Measurements from ENCODE around the gene AXDND1.
"Not testable (repeated sequence)": the region's sequence is repeated elsewhere in the genome, so short reads cannot be mapped to it uniquely, and the experiment has no call there.

The AXDND1 gene

GRCh38 chr1:179372160-179372559, 6.4 kb downstream of the AXDND1 start:
- Histone ChIP-seq H3K4me1 (ENCODE audit: control insufficient read depth, insufficient read depth, low read length) (no peaks in the 10 kb centered on the region), H3K9me3 (ENCODE audit: control insufficient read depth, insufficient read depth, low read length) (no peaks in the 10 kb centered on the region), H3K4me3 (ENCODE audit: low read depth, low read length) (no peak overlapping the region), H3K36me3 (ENCODE audit: control insufficient read depth, insufficient read depth, low read length) (no peaks in the 10 kb centered on the region), H3K9ac (ENCODE audit: low read depth, low read length) (no peak overlapping the region), H3K27me3 (ENCODE audit: control insufficient read depth, insufficient read depth, low read length) (no peaks in the 10 kb centered on the region)

- Histone ChIP-seq H3K4me3 (ENCODE audit: low read depth, low read length) (no peak overlapping the region), H3K27me3 (ENCODE audit: control insufficient read depth, insufficient read depth, low read length) (no peaks in the 10 kb centered on the region), H3K9me3 (ENCODE audit: control insufficient read depth, insufficient read depth, low read length) (no peaks in the 10 kb centered on the region), H3K36me3 (ENCODE audit: control insufficient read depth, insufficient read depth, low read length) (no peaks in the 10 kb centered on the region), H3K4me1 (ENCODE audit: control insufficient read depth, insufficient read depth, low read length) (no peaks in the 10 kb centered on the region), H3K9ac (ENCODE audit: low read depth, low read length) (no peak overlapping the region)
Observed at GRCh38 chr1:179376223-179376622, 10.5 kb downstream of the AXDND1 start.

GRCh38 chr1:179380299-179380698, 14.5 kb downstream of the AXDND1 start:
- H3K4me1 ChIP-seq (ENCODE audit: control insufficient read depth, insufficient read depth, low read length), result no peaks in the 10 kb centered on the region

GRCh38 chr1:179384027-179384426, 18.3 kb downstream of the AXDND1 start:
- no peak overlapping the region for H3K9ac ChIP-seq (ENCODE audit: low read depth, low read length)
- H3K27me3 ChIP-seq (ENCODE audit: control insufficient read depth, insufficient read depth, low read length), result no peaks in the 10 kb centered on the region
- H3K4me1 ChIP-seq (ENCODE audit: control insufficient read depth, insufficient read depth, low read length), result no peaks in the 10 kb centered on the region
- no peaks in the 10 kb centered on the region for H3K9me3 ChIP-seq (ENCODE audit: control insufficient read depth, insufficient read depth, low read length)
- no peaks in the 10 kb centered on the region for H3K36me3 ChIP-seq (ENCODE audit: control insufficient read depth, insufficient read depth, low read length)
- H3K4me3 ChIP-seq (ENCODE audit: low read depth, low read length), result no peak overlapping the region

More at GRCh38 chr1:179380299-179380698, 14.5 kb downstream of the AXDND1 start:
- Histone ChIP-seq H3K9me3 (ENCODE audit: control insufficient read depth, insufficient read depth, low read length) (no peaks in the 10 kb centered on the region), H3K9ac (ENCODE audit: low read depth, low read length) (no peak overlapping the region), H3K4me3 (ENCODE audit: low read depth, low read length) (no peak overlapping the region), H3K36me3 (ENCODE audit: control insufficient read depth, insufficient read depth, low read length) (no peaks in the 10 kb centered on the region), H3K27me3 (ENCODE audit: control insufficient read depth, insufficient read depth, low read length) (no peaks in the 10 kb centered on the region)

GRCh38 chr1:179385510-179385909, 19.7 kb downstream of the AXDND1 start:
- Histone ChIP-seq H3K9me3 (ENCODE audit: control insufficient read depth, insufficient read depth, low read length) (no peaks in the 10 kb centered on the region), H3K4me1 (ENCODE audit: control insufficient read depth, insufficient read depth, low read length) (no peaks in the 10 kb centered on the region), H3K9ac (ENCODE audit: low read depth, low read length) (no peak overlapping the region), H3K36me3 (ENCODE audit: control insufficient read depth, insufficient read depth, low read length) (no peaks in the 10 kb centered on the region), H3K27me3 (ENCODE audit: control insufficient read depth, insufficient read depth, low read length) (no peaks in the 10 kb centered on the region), H3K4me3 (ENCODE audit: low read depth, low read length) (no peak overlapping the region)

GRCh38 chr1:179393721-179394120, 27.9 kb downstream of the AXDND1 start:
- no peaks in the 10 kb centered on the region for H3K27me3 ChIP-seq (ENCODE audit: control insufficient read depth, insufficient read depth, low read length)
- H3K9ac ChIP-seq (ENCODE audit: low read depth, low read length), result no peak overlapping the region
- no peaks in the 10 kb centered on the region for H3K36me3 ChIP-seq (ENCODE audit: control insufficient read depth, insufficient read depth, low read length)
- H3K4me3 ChIP-seq (ENCODE audit: low read depth, low read length), result no peak overlapping the region
- H3K9me3 ChIP-seq (ENCODE audit: control insufficient read depth, insufficient read depth, low read length), result no peaks in the 10 kb centered on the region
- no peaks in the 10 kb centered on the region for H3K4me1 ChIP-seq (ENCODE audit: control insufficient read depth, insufficient read depth, low read length)

GRCh38 chr1:179399399-179399798, 33.6 kb downstream of the AXDND1 start:
- H3K9ac ChIP-seq (ENCODE audit: low read depth, low read length), result not testable (repeated sequence)

GRCh38 chr1:179417760-179418159, 52.0 kb downstream of the AXDND1 start:
- H3K4me1 ChIP-seq (ENCODE audit: control insufficient read depth, insufficient read depth, low read length); H3K36me3 ChIP-seq (ENCODE audit: control insufficient read depth, insufficient read depth, low read length); H3K4me3 ChIP-seq (ENCODE audit: low read depth, low read length); H3K9ac ChIP-seq (ENCODE audit: low read depth, low read length); H3K9me3 ChIP-seq (ENCODE audit: control insufficient read depth, insufficient read depth, low read length); H3K27me3 ChIP-seq (ENCODE audit: control insufficient read depth, insufficient read depth, low read length): not testable (repeated sequence)

More at GRCh38 chr1:179399399-179399798, 33.6 kb downstream of the AXDND1 start:
- H3K27me3 ChIP-seq (ENCODE audit: control insufficient read depth, insufficient read depth, low read length); H3K4me1 ChIP-seq (ENCODE audit: control insufficient read depth, insufficient read depth, low read length); H3K9me3 ChIP-seq (ENCODE audit: control insufficient read depth, insufficient read depth, low read length); H3K36me3 ChIP-seq (ENCODE audit: control insufficient read depth, insufficient read depth, low read length); H3K4me3 ChIP-seq (ENCODE audit: low read depth, low read length): not testable (repeated sequence)

GRCh38 chr1:179418706-179419105, 52.9 kb downstream of the AXDND1 start:
- H3K4me3 ChIP-seq (ENCODE audit: low read depth, low read length); H3K9ac ChIP-seq (ENCODE audit: low read depth, low read length); H3K36me3 ChIP-seq (ENCODE audit: control insufficient read depth, insufficient read depth, low read length); H3K9me3 ChIP-seq (ENCODE audit: control insufficient read depth, insufficient read depth, low read length); H3K4me1 ChIP-seq (ENCODE audit: control insufficient read depth, insufficient read depth, low read length); H3K27me3 ChIP-seq (ENCODE audit: control insufficient read depth, insufficient read depth, low read length): not testable (repeated sequence)

- Histone ChIP-seq H3K27me3 (ENCODE audit: control insufficient read depth, insufficient read depth, low read length) (no peaks in the 10 kb centered on the region), H3K4me3 (ENCODE audit: low read depth, low read length) (no peak overlapping the region), H3K9ac (ENCODE audit: low read depth, low read length) (no peak overlapping the region), H3K36me3 (ENCODE audit: control insufficient read depth, insufficient read depth, low read length) (no peaks in the 10 kb centered on the region), H3K9me3 (ENCODE audit: control insufficient read depth, insufficient read depth, low read length) (no peaks in the 10 kb centered on the region), H3K4me1 (ENCODE audit: control insufficient read depth, insufficient read depth, low read length) (no peaks in the 10 kb centered on the region)
Observed at GRCh38 chr1:179424610-179425009, 58.8 kb downstream of the AXDND1 start.

- no peaks in the 10 kb centered on the region for H3K4me1 ChIP-seq (ENCODE audit: control insufficient read depth, insufficient read depth, low read length)
- H3K9ac ChIP-seq (ENCODE audit: low read depth, low read length), result no peak overlapping the region
- H3K9me3 ChIP-seq (ENCODE audit: control insufficient read depth, insufficient read depth, low read length), result no peaks in the 10 kb centered on the region
- no peaks in the 10 kb centered on the region for H3K36me3 ChIP-seq (ENCODE audit: control insufficient read depth, insufficient read depth, low read length)
- H3K27me3 ChIP-seq (ENCODE audit: control insufficient read depth, insufficient read depth, low read length), result no peaks in the 10 kb centered on the region
- no peak overlapping the region for H3K4me3 ChIP-seq (ENCODE audit: low read depth, low read length)
Observed at GRCh38 chr1:179425186-179425585, 59.4 kb downstream of the AXDND1 start.

- Histone ChIP-seq H3K36me3 (ENCODE audit: control insufficient read depth, insufficient read depth, low read length) (no peaks in the 10 kb centered on the region), H3K9me3 (ENCODE audit: control insufficient read depth, insufficient read depth, low read length) (no peaks in the 10 kb centered on the region)
Observed at GRCh38 chr1:179437171-179437570, 71.4 kb downstream of the AXDND1 start.

GRCh38 chr1:179439646-179440045, 73.9 kb downstream of the AXDND1 start:
- not testable (repeated sequence) for H3K4me1 ChIP-seq (ENCODE audit: control insufficient read depth, insufficient read depth, low read length); H3K36me3 ChIP-seq (ENCODE audit: control insufficient read depth, insufficient read depth, low read length); H3K27me3 ChIP-seq (ENCODE audit: control insufficient read depth, insufficient read depth, low read length); H3K9me3 ChIP-seq (ENCODE audit: control insufficient read depth, insufficient read depth, low read length); H3K4me3 ChIP-seq (ENCODE audit: low read depth, low read length); H3K9ac ChIP-seq (ENCODE audit: low read depth, low read length)

More at GRCh38 chr1:179437171-179437570, 71.4 kb downstream of the AXDND1 start:
- H3K4me3 ChIP-seq (ENCODE audit: low read depth, low read length), result no peak overlapping the region
- no peaks in the 10 kb centered on the region for H3K4me1 ChIP-seq (ENCODE audit: control insufficient read depth, insufficient read depth, low read length)
- H3K27me3 ChIP-seq (ENCODE audit: control insufficient read depth, insufficient read depth, low read length), result no peaks in the 10 kb centered on the region
- H3K9ac ChIP-seq (ENCODE audit: low read depth, low read length), result no peak overlapping the region

Measured in iPS-15b (cell line).